Smooth muscle cell (in vitro differentiated cells): ENCODE data around the gene ADRM1. TPM values are rescaled to one million over a fixed set of nuclear protein-coding genes. Genes with fewer than 3 reads are reported as not detected.

Experiments
- DNase-seq: peaks from one replicate; lab custom pipeline; 2025; ENCODE audit not compliant: unreplicated experiment; lab: John Stamatoyannopoulos, UW
- H2AFZ ChIP-seq: fragments of 200-600 bp; sonication (generic); 2 replicates; pipeline ENCODE4 v1.6.0; 2016; ENCODE audit warnings: antibody characterized with exemption, low read depth, mild to moderate bottlenecking
- H3F3A ChIP-seq: fragments of 200-600 bp; sonication (generic); 2 replicates; pipeline ENCODE4 v1.6.0; 2017; ENCODE audit warnings: antibody characterized with exemption, low read depth
- H3K27ac ChIP-seq: fragments of 200-600 bp; sonication (generic); 2 replicates; pipeline ENCODE4 v1.5.1; 2016; ENCODE audit warnings: low read depth, mild to moderate bottlenecking
- H3K27me3 ChIP-seq: fragments of 200-600 bp; sonication (generic); 2 replicates; pipeline ENCODE4 v1.6.1; 2016; ENCODE audit warnings: low read depth, mild to moderate bottlenecking
- H3K36me3 ChIP-seq: fragments of 200-600 bp; sonication (generic); 2 replicates; pipeline ENCODE4 v1.5.1; 2016; ENCODE audit warnings: low read depth
- H3K4me1 ChIP-seq: fragments of 200-600 bp; sonication (generic); 2 replicates; pipeline ENCODE4 v1.5.1; 2016; ENCODE audit warnings: low read depth
- H3K4me2 ChIP-seq: fragments of 200-600 bp; sonication (generic); 2 replicates; pipeline ENCODE4 v1.6.0; 2016; ENCODE audit warnings: mild to moderate bottlenecking
- H3K4me3 ChIP-seq: fragments of 200-600 bp; sonication (generic); 2 replicates; pipeline ENCODE4 v1.5.1; 2016; ENCODE audit warnings: mild to moderate bottlenecking
- H3K79me2 ChIP-seq: fragments of 200-600 bp; sonication (generic); 2 replicates; pipeline ENCODE4 v1.6.0; 2016; ENCODE audit warnings: low read depth, mild to moderate bottlenecking
- H3K9ac ChIP-seq: fragments of 200-600 bp; sonication (generic); 2 replicates; pipeline ENCODE4 v1.6.0; 2016; ENCODE audit warnings: low read depth
- H3K9me3 ChIP-seq: fragments of 200-600 bp; sonication (generic); replicated peaks from 2 replicates; pipeline ENCODE4 v1.5.1; 2016; ENCODE audit warnings: low read depth
- H4K20me1 ChIP-seq: fragments of 200-600 bp; sonication (generic); 2 replicates; pipeline ENCODE4 v1.6.0; 2016; ENCODE audit warnings: low read depth
- CTCF ChIP-seq: fragments of 200-600 bp; sonication (generic); IDR thresholded peaks from 2 replicates; pipeline ENCODE4 v1.5.1; 2017; ENCODE audit warnings: borderline replicate concordance, mild to moderate bottlenecking, antibody characterized with exemption; ENCODE audit not compliant: insufficient read depth, poor library complexity, severe bottlenecking
- WGBS: methylation state at CpG from one replicate; pipeline ENCODE4 v1.1.7; 2016; ENCODE audit warnings: low lambda C conversion rate; 5-methylcytosine and 5-hydroxymethylcytosine counted together
- polyA plus RNA-seq: library from polyadenylated mRNA; unstranded; fragments of >200 nt; fragmentation: Nextera tagmentation; extraction: Ambion mirVana; gene quantifications from 2 replicates; pipeline ENCODE4 v1.2.1, GENCODE V29; 2016
- total RNA-seq: library from RNA; depleted of rRNA; stranded (reverse); fragments of >200 nt; gene quantifications from 2 replicates; pipeline ENCODE4 v1.2.3, GENCODE V29; 2014

Gene ADRM1
- total and polyA plus RNA-seq, 2 experiments from 2014 or later = 101 to 121 TPM

GRCh38 chr20:62299666-62300236 is 3.0 kb upstream of the ADRM1 start:
- no peak for TF ChIP-seq CTCF
- Histone ChIP-seq H4K20me1 (peaks cover 15% of the 10 kb centered on the region), H3F3A (peaks cover 11% of the 10 kb centered on the region), H3K27me3 (no peaks in the 10 kb centered on the region), H3K4me1 (peaks cover 14% of the 10 kb centered on the region), H3K9me3 (no peaks in the 10 kb centered on the region), H3K36me3 (no peaks in the 10 kb centered on the region), H3K79me2 (peaks cover 20% of the 10 kb centered on the region), H2AFZ (no peak overlapping the region), H3K27ac (no peak overlapping the region), H3K4me2 (no peak overlapping the region), H3K9ac (no peak overlapping the region), H3K4me3 (no peak overlapping the region)
- 95% methylated on average over 12 of the region's 12 CpGs for WGBS
- DNase-seq = no peak

- no peaks in the 10 kb centered on the region for H3K27me3 ChIP-seq
- no peak overlapping the region for H3K4me3 ChIP-seq
- no peaks in the 10 kb centered on the region for H3K36me3 ChIP-seq
- H3K9me3 ChIP-seq = no peaks in the 10 kb centered on the region
- no peak overlapping the region for H3K4me2 ChIP-seq
- no peak for TF ChIP-seq CTCF
- H2AFZ ChIP-seq = no peak overlapping the region
- 91% methylated on average over 11 of the region's 11 CpGs for WGBS
- H3K79me2 ChIP-seq = peaks cover 25% of the 10 kb centered on the region
- no peak overlapping the region for H3K9ac ChIP-seq
- peaks cover 21% of the 10 kb centered on the region for H4K20me1 ChIP-seq
- peaks cover 11% of the 10 kb centered on the region for H3F3A ChIP-seq
- DNase-seq = no peak
- no peak overlapping the region for H3K27ac ChIP-seq
- peaks cover 14% of the 10 kb centered on the region for H3K4me1 ChIP-seq
These were observed 2.5 kb upstream of the ADRM1 start for GRCh38 chr20:62300319-62300718.

GRCh38 chr20:62301111-62301668 is 1.6 kb upstream of the ADRM1 start:
- Histone ChIP-seq H3F3A (peaks cover 11% of the 10 kb centered on the region), H4K20me1 (peaks cover 30% of the 10 kb centered on the region), H3K27ac (no peak overlapping the region), H3K9me3 (no peaks in the 10 kb centered on the region), H3K4me1 (peaks cover 14% of the 10 kb centered on the region), H3K79me2 (peaks cover 34% of the 10 kb centered on the region), H3K9ac (no peak overlapping the region), H3K4me3 (no peak overlapping the region), H3K4me2 (no peak overlapping the region), H2AFZ (no peak overlapping the region), H3K36me3 (no peaks in the 10 kb centered on the region), H3K27me3 (no peaks in the 10 kb centered on the region)
- no peak for TF ChIP-seq CTCF
- 95% methylated on average over 11 of the region's 11 CpGs for WGBS
- no peak for DNase-seq
